Measurements from ENCODE around the gene ALDH1A1.

GRCh38 chr9:72905514-72906480 lies 47.1 kb downstream of the ALDH1A1 start:
- TF ChIP-seq CTCF (IDR thresholded peaks at IDR 0.05), result no peak
- TF ChIP-seq POLR2A (IDR thresholded peaks at IDR 0.05), result no peak
